Hematopoietic multipotent progenitor cell treated with erythropoietin and hydrocortisone succinate and interleukin-3 and kit ligand, for 8 days (in vitro differentiated cells): ENCODE data around the gene RAB5IF.
"Not testable (repeated sequence)": the region's sequence is repeated elsewhere in the genome, so short reads cannot be mapped to it uniquely, and the experiment has no call there.

Experiments
- DNase-seq: peaks from one replicate; pipeline ENCODE4 v3.0.0-alpha.2; 2015

The RAB5IF gene

GRCh38 chr20:36631646-36632045 is 26.1 kb downstream of the RAB5IF start:
- no peak for DNase-seq

- DNase-seq = no peak
Measured at GRCh38 chr20:36632147-36632486, 26.5 kb downstream of the RAB5IF start.

- DNase-seq = no peak
Measured at GRCh38 chr20:36632487-36633284, 27.1 kb downstream of the RAB5IF start.

GRCh38 chr20:36633285-36633772 is 27.8 kb downstream of the RAB5IF start:
- no peak for DNase-seq

GRCh38 chr20:36634342-36634741 is 28.8 kb downstream of the RAB5IF start:
- no peak for DNase-seq

GRCh38 chr20:36638876-36639400 is 33.4 kb downstream of the RAB5IF start:
- not testable (repeated sequence) for DNase-seq

GRCh38 chr20:36641506-36641843 is 35.9 kb downstream of the RAB5IF start:
- no peak for DNase-seq

GRCh38 chr20:36642136-36642535 is 36.6 kb downstream of the RAB5IF start:
- peak; percentile 72 for DNase-seq

GRCh38 chr20:36644032-36644705 is 38.6 kb downstream of the RAB5IF start:
- no peak for DNase-seq

GRCh38 chr20:36644706-36645095 is 39.1 kb downstream of the RAB5IF start:
- DNase-seq = no peak

GRCh38 chr20:36645353-36645752 is 39.8 kb downstream of the RAB5IF start:
- DNase-seq = no peak

GRCh38 chr20:36645998-36646397 is 40.4 kb downstream of the RAB5IF start, which contains the start of gene SLA2:
TSS of gene SLA2 (minus strand) at chr20:36646196. CDS start at chr20:36641335, 4,861 bp downstream.
- DNase-seq = peak; percentile 42

- DNase-seq = no peak
Measured at GRCh38 chr20:36646678-36647077, 41.1 kb downstream of the RAB5IF start.

- no peak for DNase-seq
Measured at GRCh38 chr20:36647196-36648121, 41.9 kb downstream of the RAB5IF start.

- DNase-seq = no peak
Measured at GRCh38 chr20:36653456-36653855, 47.9 kb downstream of the RAB5IF start.

- DNase-seq = no peak
Measured at GRCh38 chr20:36654506-36654905, 48.9 kb downstream of the RAB5IF start.

- no peak for DNase-seq
Measured at GRCh38 chr20:36655004-36655403, 49.4 kb downstream of the RAB5IF start.

- no peak for DNase-seq
Measured at GRCh38 chr20:36656733-36657132, 51.2 kb downstream of the RAB5IF start.

GRCh38 chr20:36658300-36658699 is 52.7 kb downstream of the RAB5IF start:
- no peak for DNase-seq
